Activated CD4-positive, alpha-beta T cell treated with anti-CD3 and anti-CD28 coated beads, Interleukin-2, amount 50 U/mL, for 4 hours (primary cell): ENCODE data around the gene NSD1.
"Not testable (repeated sequence)": the region's sequence is repeated elsewhere in the genome, so short reads cannot be mapped to it uniquely, and the experiment has no call there.

Experiments used
- DNase-seq, 2 experiments: peaks; one replicate each; pipeline ENCODE4 v3.0.0-alpha.2; 2020

Gene NSD1

GRCh38 chr5:177297922-177298321, 164.3 kb downstream of the NSD1 start:
- DNase-seq = no peak

- DNase-seq = no peak
Observed at GRCh38 chr5:177299697-177300096, 166.1 kb downstream of the NSD1 start.

DNA sequence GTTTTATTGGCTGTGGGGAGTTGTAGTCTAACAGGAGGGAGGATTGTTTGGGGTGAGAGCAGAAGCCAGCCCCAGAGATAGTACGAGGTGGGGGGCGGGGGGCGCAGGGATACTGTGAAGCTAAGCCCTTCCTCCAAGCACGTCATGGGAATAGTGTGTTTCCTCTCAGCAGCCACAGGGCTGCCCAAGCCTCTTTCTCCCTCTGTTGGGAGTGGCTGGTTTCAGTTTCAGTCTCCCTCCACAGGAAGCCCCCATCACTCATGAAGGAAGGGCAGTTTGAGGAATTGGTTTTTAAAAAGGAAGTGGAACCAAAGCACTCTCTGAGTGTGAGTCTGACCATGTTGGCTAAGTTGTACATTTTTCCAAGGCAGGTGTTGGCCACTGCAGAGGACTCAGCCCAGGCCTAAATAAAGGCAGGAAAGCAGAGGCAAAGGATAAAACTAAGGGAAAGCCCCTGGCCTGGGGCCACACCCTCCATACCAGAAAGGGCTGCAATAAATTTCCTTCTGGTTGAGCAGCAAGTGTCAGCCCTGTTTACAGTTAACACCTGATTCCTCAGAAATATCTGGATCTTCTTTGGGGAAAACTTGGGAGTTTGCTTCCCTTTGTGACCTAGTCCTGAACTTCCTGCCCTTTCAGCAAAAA, 166.8 kb downstream of the NSD1 start:
- DNase-seq = peak; percentile 44 to 50

DNA sequence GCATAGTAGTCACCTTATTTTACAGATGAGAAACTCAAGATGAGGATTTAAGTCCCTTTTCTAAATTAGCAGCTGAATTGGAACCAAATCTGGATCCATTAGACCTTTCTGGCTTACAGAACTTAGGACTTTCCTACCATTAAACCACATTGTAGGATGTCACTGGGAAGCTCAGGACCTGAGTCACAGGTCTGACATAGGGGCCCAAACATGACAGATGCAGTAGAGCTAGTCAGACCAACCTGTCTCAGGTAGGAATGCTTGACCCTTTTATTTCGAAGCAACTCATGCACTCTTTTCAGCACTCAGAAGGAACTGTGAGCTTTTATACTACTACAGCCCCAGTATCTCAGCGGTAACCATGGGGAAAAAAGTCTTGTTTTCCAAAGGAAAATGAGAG, 167.4 kb downstream of the NSD1 start:
- no peak for DNase-seq

- DNase-seq = no peak
Observed at GRCh38 chr5:177301503-177302165, 168.1 kb downstream of the NSD1 start.

DNA sequence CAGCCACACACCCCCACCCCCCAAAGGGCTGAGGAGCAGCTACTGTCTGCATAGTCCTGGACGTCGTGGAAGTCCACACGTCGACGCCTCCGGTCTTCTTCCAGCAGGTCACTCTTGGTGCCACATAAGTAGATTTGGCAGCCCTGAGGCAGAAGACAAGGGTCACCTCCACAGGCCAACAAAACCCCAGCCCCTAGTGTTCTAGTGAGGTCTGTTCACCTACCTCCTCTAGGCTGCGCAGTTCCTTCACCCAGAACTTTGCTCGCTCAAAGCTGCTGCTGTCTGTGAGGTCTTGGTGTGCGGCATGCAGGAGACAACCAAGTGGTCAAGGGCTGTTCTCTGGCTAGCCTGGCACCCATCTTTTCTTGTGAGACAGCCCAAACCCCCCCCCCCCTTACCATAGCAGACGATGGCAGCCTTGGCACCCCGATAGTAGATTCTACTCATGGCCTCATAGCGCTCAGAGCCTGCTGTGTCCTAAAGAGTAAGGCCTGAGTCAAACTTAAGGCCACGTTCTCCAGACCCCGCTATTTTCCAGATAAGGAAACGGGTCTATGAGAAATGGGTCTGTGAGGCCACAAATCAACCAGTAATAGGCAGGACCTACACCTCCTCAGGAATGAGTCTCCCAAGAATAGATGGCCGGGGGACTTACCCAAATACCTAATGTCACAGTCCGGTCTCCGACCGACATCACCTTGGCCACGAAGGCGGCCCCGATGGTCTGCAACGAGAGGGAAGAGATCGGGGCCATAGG, 169.0 kb downstream of the NSD1 start:
- DNase-seq = no peak

DNA sequence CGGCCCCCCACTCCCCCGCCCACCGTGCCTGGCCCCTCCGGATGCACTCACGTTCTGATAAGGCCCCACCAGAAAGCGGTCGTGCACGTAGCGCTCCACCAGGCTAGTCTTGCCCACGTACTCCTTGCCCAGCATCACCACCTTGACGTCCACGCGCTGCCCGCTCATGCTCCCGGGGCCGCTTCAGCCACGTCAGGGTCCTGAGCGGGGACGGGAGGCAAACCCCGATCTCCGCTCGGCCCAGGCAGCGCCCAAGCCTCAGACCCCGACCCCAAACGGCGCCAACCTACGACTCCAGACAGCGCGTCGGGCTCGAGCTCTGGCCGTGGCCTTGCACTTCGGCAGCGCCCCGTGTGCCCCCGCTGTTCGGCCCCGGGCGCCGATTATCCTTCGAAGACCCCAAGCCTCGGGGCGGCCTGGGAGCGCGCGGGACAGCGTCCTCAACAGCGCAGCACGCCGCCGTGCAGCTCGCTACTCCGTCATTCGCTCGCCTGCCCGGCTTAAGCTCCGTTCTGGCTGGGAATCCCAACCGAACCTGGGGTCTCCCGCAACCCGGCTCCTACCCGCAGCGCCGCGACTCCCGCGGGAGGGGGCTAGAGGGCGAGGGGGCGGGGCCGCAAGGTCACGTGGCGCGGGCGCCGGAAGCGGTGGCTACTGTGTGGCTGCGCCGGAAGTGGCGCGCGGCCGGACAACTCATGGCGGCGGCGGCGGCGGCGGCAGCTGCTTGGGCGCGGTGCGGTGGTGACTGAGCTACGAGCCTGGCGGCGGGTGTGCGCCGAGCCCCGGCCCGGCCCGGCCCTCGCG, 169.8 kb downstream of the NSD1 start, which contains the start of the genes PRELID1 and RAB24:
Gene PRELID1 (plus strand): TSS at position 679 of the 804 bp plus-strand sequence. CDS start 187 bp downstream, outside the sequence.
Gene RAB24 (minus strand): TSS at position 599 of the 804 bp plus-strand sequence. CDS start 431 bp downstream, at position 168.
- DNase-seq = peak; percentile 80 to 83

GRCh38 chr5:177303925-177304391, 170.4 kb downstream of the NSD1 start:
- DNase-seq = no peak

DNA sequence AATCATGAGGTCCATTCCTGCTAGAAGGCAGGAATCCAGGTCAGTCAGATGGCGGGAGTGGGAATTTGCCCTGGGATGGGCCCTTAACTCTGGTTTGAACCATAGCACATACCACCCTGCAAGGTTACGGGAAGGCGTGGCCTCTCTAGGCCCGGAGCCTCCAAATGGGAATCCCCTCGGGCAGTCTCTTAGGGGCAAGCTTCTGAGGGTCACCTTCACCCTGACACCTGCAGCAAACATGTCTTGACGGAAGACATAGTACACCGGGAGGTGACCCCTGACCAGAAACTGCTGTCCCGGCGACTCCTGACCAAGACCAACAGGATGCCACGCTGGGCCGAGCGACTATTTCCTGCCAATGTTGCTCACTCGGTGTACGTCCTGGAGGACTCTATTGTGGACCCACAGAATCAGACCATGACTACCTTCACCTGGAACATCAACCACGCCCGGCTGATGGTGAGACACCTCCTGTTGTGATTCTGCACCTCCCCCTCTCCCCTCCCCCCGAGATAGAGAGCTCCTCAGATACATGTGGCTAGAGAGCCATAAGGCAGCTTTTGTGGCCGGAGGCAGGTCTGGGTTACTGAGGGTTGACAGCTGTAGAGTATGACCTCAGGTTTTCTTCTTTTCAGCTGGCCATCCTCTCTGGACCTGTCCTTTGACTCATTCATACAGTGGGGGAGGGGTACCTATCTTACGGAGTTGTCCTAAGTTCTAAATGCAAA, 171.0 kb downstream of the NSD1 start:
- peak in 1 of 2 experiments; percentile 27 for DNase-seq

- DNase-seq = not testable (repeated sequence)
Observed at GRCh38 chr5:177306103-177306640, 172.6 kb downstream of the NSD1 start.

- no peak for DNase-seq
Observed at GRCh38 chr5:177306674-177307543, 173.3 kb downstream of the NSD1 start.

DNA sequence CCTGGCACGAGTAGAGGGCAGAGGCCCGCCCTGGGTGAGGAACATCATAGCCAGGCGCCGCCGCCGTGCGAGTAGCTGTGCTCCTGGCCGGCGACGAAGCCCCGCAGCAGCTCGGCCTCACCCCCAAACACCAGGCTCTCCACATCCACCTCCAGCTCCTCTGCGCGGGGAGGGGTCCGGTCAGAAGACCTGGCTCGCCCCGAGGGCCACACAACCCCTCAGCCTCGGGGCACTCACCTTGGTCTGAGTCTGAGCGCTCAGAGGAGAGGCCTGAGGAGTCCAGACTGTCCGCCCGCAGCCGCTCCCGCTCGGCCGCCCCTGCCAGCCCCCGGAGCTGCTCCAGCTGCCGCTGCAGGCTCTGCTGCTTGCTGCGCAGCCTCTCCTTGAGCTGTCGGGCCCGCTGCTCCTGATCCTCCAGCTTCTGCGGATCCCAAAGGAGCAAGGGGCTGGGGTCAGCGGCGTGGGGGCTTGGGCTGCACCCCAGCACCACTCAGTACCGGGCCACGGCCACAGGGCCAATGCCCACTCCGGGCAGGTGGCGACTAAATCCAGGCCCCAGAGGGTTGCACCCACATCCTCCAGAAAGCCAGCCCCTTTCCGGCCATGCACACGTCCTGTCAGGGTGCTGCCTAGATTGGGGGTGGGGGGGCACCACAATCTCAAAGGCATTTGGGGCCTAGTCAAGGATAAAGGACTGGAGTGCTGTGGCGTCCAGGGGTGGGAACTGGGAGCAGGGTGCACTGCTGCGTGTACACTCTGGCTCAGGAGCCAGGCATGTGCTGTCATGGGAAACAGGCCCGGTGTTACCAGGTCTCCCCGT, 174.2 kb downstream of the NSD1 start:
- no peak for DNase-seq

GRCh38 chr5:177308740-177309139, 175.2 kb downstream of the NSD1 start:
- DNase-seq = no peak

GRCh38 chr5:177309351-177310191, 176.0 kb downstream of the NSD1 start:
- DNase-seq = peak; percentile 66 to 69

GRCh38 chr5:177310332-177310731, 176.8 kb downstream of the NSD1 start:
- no peak for DNase-seq

GRCh38 chr5:177310757-177311391, 177.3 kb downstream of the NSD1 start:
- no peak for DNase-seq

DNA sequence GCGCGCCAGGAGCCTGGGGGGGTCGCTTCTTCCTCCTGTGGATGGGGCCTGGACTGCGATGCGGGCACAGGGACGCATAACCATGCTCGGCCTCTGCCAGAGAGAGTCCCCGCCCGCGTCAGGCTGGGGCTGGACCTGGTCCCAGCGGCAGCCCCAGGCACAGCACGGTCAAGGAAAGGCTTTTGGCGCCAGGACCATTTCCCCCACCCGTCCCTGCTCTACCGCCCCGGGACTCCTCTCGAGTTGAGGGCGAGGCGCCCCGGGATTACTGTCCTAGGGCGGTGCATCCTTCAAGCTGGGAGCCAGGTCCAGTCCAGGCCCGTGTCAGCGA, 177.8 kb downstream of the NSD1 start:
- no peak for DNase-seq
